Keratinocyte (primary cell): ENCODE results near the gene POLR2B.

Source experiments
- EZH2 ChIP-seq: IDR thresholded peaks from one replicate; pipeline ENCODE4 v1.6.1; 2012; ENCODE audit warnings: inconsistent platforms, mild to moderate bottlenecking, low read length, moderate library complexity
- TF ChIP-seq, protein P1 (sequence below), 3 experiments: IDR thresholded peaks in 1 of 3; conservative IDR thresholded peaks in 1 of 3; optimal IDR thresholded peaks in 1 of 3; 2 replicates in 2 of 3; 3 replicates in 1 of 3; pipeline versions ENCODE3 to v1.5.1; 2011; ENCODE audit warnings: low read length in 3 of 3, mild to moderate bottlenecking in 3 of 3, moderate library complexity in 2 of 3, control low read depth in 1 of 3, inconsistent platforms in 1 of 3; ENCODE audit not compliant: insufficient read depth in 2 of 3; ENCODE audit errors: extremely low read depth in 1 of 3

DNA sequence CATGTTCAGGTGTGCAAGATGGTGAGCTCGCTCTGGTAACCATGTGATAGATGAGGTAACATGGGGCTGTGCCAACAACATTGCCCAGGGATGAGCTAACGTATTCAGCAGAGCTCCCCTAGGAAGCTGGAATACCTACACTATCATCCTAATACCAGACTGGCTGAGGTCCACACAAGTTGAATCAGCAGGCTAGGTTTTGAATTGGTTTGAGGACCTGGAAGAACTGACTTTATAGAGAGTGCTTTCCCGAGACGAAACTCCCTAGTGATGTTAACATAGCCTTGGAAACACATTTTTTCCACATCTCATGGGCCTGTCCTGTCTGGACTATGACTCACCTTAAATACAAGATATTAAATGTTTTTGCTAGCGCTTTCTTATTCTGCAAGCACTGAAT lies 74.8 kb downstream of the POLR2B start:
- TF ChIP-seq, protein P1, sequence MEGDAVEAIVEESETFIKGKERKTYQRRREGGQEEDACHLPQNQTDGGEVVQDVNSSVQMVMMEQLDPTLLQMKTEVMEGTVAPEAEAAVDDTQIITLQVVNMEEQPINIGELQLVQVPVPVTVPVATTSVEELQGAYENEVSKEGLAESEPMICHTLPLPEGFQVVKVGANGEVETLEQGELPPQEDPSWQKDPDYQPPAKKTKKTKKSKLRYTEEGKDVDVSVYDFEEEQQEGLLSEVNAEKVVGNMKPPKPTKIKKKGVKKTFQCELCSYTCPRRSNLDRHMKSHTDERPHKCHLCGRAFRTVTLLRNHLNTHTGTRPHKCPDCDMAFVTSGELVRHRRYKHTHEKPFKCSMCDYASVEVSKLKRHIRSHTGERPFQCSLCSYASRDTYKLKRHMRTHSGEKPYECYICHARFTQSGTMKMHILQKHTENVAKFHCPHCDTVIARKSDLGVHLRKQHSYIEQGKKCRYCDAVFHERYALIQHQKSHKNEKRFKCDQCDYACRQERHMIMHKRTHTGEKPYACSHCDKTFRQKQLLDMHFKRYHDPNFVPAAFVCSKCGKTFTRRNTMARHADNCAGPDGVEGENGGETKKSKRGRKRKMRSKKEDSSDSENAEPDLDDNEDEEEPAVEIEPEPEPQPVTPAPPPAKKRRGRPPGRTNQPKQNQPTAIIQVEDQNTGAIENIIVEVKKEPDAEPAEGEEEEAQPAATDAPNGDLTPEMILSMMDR (optimal IDR thresholded peaks at IDR 0.05 in 1 of 3, IDR thresholded peaks at IDR 0.05 in 1 of 3, conservative IDR thresholded peaks at IDR 0.05 in 1 of 3; ENCODE audit: extremely low read depth in 1 of 3, insufficient read depth in 2 of 3, low read length in 3 of 3) = no peak
- TF ChIP-seq EZH2 = no peak
